ENCODE results near the gene DNAJC12.
A peak's percentile ranks its signal among the peaks of the same experiment; 100 is the strongest.
"Not testable (repeated sequence)": the region's sequence is repeated elsewhere in the genome, so short reads cannot be mapped to it uniquely, and the experiment has no call there.

The DNAJC12 gene

GRCh38 chr10:67784474-67784873 is 53.5 kb downstream of the DNAJC12 start:
- H3K4me1 Mint-ChIP-seq = peaks cover 11% of the 10 kb centered on the region
- H3K9me3 Mint-ChIP-seq = no peaks in the 10 kb centered on the region
- no peak overlapping the region for H3K27ac Mint-ChIP-seq (ENCODE audit: low read depth)
- DNase-seq (ENCODE audit: low spot score in 2 of 2) = no peak
- no peaks in the 10 kb centered on the region for H3K27me3 Mint-ChIP-seq
- ATAC-seq (replicated peaks; ENCODE audit: extremely low read depth, poor library complexity, severe bottlenecking) = no peak
- no peak overlapping the region for H3K4me3 Mint-ChIP-seq
- no peaks in the 10 kb centered on the region for H3K36me3 Mint-ChIP-seq (ENCODE audit: insufficient read depth)

- no peaks in the 10 kb centered on the region for H3K9me3 Mint-ChIP-seq
- no peaks in the 10 kb centered on the region for H3K36me3 Mint-ChIP-seq (ENCODE audit: insufficient read depth)
- DNase-seq (ENCODE audit: low spot score in 2 of 2) (no peak), ATAC-seq (replicated peaks; ENCODE audit: extremely low read depth, poor library complexity, severe bottlenecking) (no peak)
- H3K4me1 Mint-ChIP-seq = peaks cover 11% of the 10 kb centered on the region
- no peaks in the 10 kb centered on the region for H3K27me3 Mint-ChIP-seq
- no peak overlapping the region for H3K4me3 Mint-ChIP-seq
- peak overlapping the region; percentile 2 for H3K27ac Mint-ChIP-seq (ENCODE audit: low read depth)
Measured at GRCh38 chr10:67783606-67784294, 54.2 kb downstream of the DNAJC12 start.

- H3K9me3 Mint-ChIP-seq = no peaks in the 10 kb centered on the region
- peaks cover 5% of the 10 kb centered on the region for H3K4me1 Mint-ChIP-seq
- no peak for ATAC-seq (replicated peaks; ENCODE audit: extremely low read depth, poor library complexity, severe bottlenecking)
- no peak for DNase-seq (ENCODE audit: low spot score in 2 of 2)
- H3K36me3 Mint-ChIP-seq (ENCODE audit: insufficient read depth) = no peaks in the 10 kb centered on the region
- no peak overlapping the region for H3K4me3 Mint-ChIP-seq
- no peaks in the 10 kb centered on the region for H3K27me3 Mint-ChIP-seq
- no peak overlapping the region for H3K27ac Mint-ChIP-seq (ENCODE audit: low read depth)
Measured at GRCh38 chr10:67782530-67782929, 55.5 kb downstream of the DNAJC12 start.

GRCh38 chr10:67780759-67781538 is 57.0 kb downstream of the DNAJC12 start:
- Mint-ChIP-seq H3K4me1 (peaks cover 5% of the 10 kb centered on the region), H3K27me3 (no peaks in the 10 kb centered on the region)
- no peak for ATAC-seq (replicated peaks; ENCODE audit: extremely low read depth, poor library complexity, severe bottlenecking)

GRCh38 chr10:67780204-67780621 is 57.8 kb downstream of the DNAJC12 start:
- ATAC-seq (replicated peaks; ENCODE audit: extremely low read depth, poor library complexity, severe bottlenecking); H3K27ac Mint-ChIP-seq (ENCODE audit: low read depth); H3K4me1 Mint-ChIP-seq; DNase-seq (ENCODE audit: low spot score in 2 of 2); H3K36me3 Mint-ChIP-seq (ENCODE audit: insufficient read depth); H3K9me3 Mint-ChIP-seq; H3K4me3 Mint-ChIP-seq; H3K27me3 Mint-ChIP-seq: not testable (repeated sequence)

More at GRCh38 chr10:67780759-67781538, 57.0 kb downstream of the DNAJC12 start:
- DNase-seq (ENCODE audit: low spot score in 2 of 2) = no peak
- H3K9me3 Mint-ChIP-seq = no peaks in the 10 kb centered on the region
- H3K36me3 Mint-ChIP-seq (ENCODE audit: insufficient read depth) = no peaks in the 10 kb centered on the region
- no peak overlapping the region for H3K27ac Mint-ChIP-seq (ENCODE audit: low read depth)
- no peak overlapping the region for H3K4me3 Mint-ChIP-seq

- Mint-ChIP-seq H3K4me3 (no peak overlapping the region), H3K36me3 (ENCODE audit: insufficient read depth) (no peaks in the 10 kb centered on the region), H3K27me3 (no peaks in the 10 kb centered on the region), H3K27ac (ENCODE audit: low read depth) (no peak overlapping the region), H3K9me3 (no peaks in the 10 kb centered on the region), H3K4me1 (no peaks in the 10 kb centered on the region)
- ATAC-seq (replicated peaks; ENCODE audit: extremely low read depth, poor library complexity, severe bottlenecking) (peak; percentile 64), DNase-seq (ENCODE audit: low spot score in 2 of 2) (peak; percentile 51 to 57)
Measured at GRCh38 chr10:67779465-67780203, 58.4 kb downstream of the DNAJC12 start.

- Mint-ChIP-seq H3K36me3 (ENCODE audit: insufficient read depth) (no peaks in the 10 kb centered on the region), H3K4me1 (no peaks in the 10 kb centered on the region)
- no peak for ATAC-seq (replicated peaks; ENCODE audit: extremely low read depth, poor library complexity, severe bottlenecking)
Measured at GRCh38 chr10:67776371-67776770, 61.6 kb downstream of the DNAJC12 start.

GRCh38 chr10:67775279-67775678 is 62.7 kb downstream of the DNAJC12 start:
- H3K27ac Mint-ChIP-seq (ENCODE audit: low read depth) = no peak overlapping the region
- no peaks in the 10 kb centered on the region for H3K27me3 Mint-ChIP-seq
- no peak for DNase-seq (ENCODE audit: low spot score in 2 of 2)
- no peak for ATAC-seq (replicated peaks; ENCODE audit: extremely low read depth, poor library complexity, severe bottlenecking)
- H3K4me3 Mint-ChIP-seq = no peak overlapping the region
- no peaks in the 10 kb centered on the region for H3K36me3 Mint-ChIP-seq (ENCODE audit: insufficient read depth)
- no peaks in the 10 kb centered on the region for H3K9me3 Mint-ChIP-seq
- no peaks in the 10 kb centered on the region for H3K4me1 Mint-ChIP-seq

More at GRCh38 chr10:67776371-67776770, 61.6 kb downstream of the DNAJC12 start:
- Mint-ChIP-seq H3K27me3 (no peaks in the 10 kb centered on the region), H3K9me3 (no peaks in the 10 kb centered on the region), H3K4me3 (no peak overlapping the region), H3K27ac (ENCODE audit: low read depth) (no peak overlapping the region)
- no peak for DNase-seq (ENCODE audit: low spot score in 2 of 2)

- Mint-ChIP-seq H3K36me3 (ENCODE audit: insufficient read depth) (no peaks in the 10 kb centered on the region), H3K27ac (ENCODE audit: low read depth) (no peak overlapping the region), H3K9me3 (no peaks in the 10 kb centered on the region), H3K4me1 (no peaks in the 10 kb centered on the region), H3K27me3 (no peaks in the 10 kb centered on the region), H3K4me3 (no peak overlapping the region)
- ATAC-seq (replicated peaks; ENCODE audit: extremely low read depth, poor library complexity, severe bottlenecking) (no peak), DNase-seq (ENCODE audit: low spot score in 2 of 2) (no peak)
Measured at GRCh38 chr10:67772894-67773511, 65.0 kb downstream of the DNAJC12 start.

GRCh38 chr10:67772151-67772550 is 65.8 kb downstream of the DNAJC12 start:
- ATAC-seq (replicated peaks; ENCODE audit: extremely low read depth, poor library complexity, severe bottlenecking) = no peak
- Mint-ChIP-seq H3K36me3 (ENCODE audit: insufficient read depth) (peaks cover 1% of the 10 kb centered on the region), H3K27me3 (no peaks in the 10 kb centered on the region), H3K27ac (ENCODE audit: low read depth) (no peak overlapping the region), H3K4me3 (no peak overlapping the region), H3K9me3 (no peaks in the 10 kb centered on the region), H3K4me1 (no peaks in the 10 kb centered on the region)
- DNase-seq (ENCODE audit: low spot score in 2 of 2) = no peak

- ATAC-seq (replicated peaks; ENCODE audit: extremely low read depth, poor library complexity, severe bottlenecking) = no peak
- Mint-ChIP-seq H3K27me3 (no peaks in the 10 kb centered on the region), H3K4me3 (no peak overlapping the region), H3K27ac (ENCODE audit: low read depth) (no peak overlapping the region), H3K4me1 (no peaks in the 10 kb centered on the region), H3K9me3 (no peaks in the 10 kb centered on the region), H3K36me3 (ENCODE audit: insufficient read depth) (peaks cover 4% of the 10 kb centered on the region)
- no peak for DNase-seq (ENCODE audit: low spot score in 2 of 2)
Measured at GRCh38 chr10:67771200-67771599, 66.8 kb downstream of the DNAJC12 start.

GRCh38 chr10:67770537-67770936 is 67.5 kb downstream of the DNAJC12 start:
- H3K9me3 Mint-ChIP-seq = no peaks in the 10 kb centered on the region
- no peak overlapping the region for H3K27ac Mint-ChIP-seq (ENCODE audit: low read depth)

More at GRCh38 chr10:67770537-67770936, 67.5 kb downstream of the DNAJC12 start:
- no peak for DNase-seq (ENCODE audit: low spot score in 2 of 2)
- no peak overlapping the region for H3K4me3 Mint-ChIP-seq
- H3K27me3 Mint-ChIP-seq = no peaks in the 10 kb centered on the region
- peaks cover 5% of the 10 kb centered on the region for H3K36me3 Mint-ChIP-seq (ENCODE audit: insufficient read depth)
- H3K4me1 Mint-ChIP-seq = no peaks in the 10 kb centered on the region
- ATAC-seq (replicated peaks; ENCODE audit: extremely low read depth, poor library complexity, severe bottlenecking) = no peak
